Limb (tissue), 2 donors: ENCODE results near the gene NAALADL2.

Experiments used
- DNase-seq, 2 donors: peaks; one replicate each; pipeline ENCODE4 v3.0.0-alpha.2; 2016; ENCODE audit errors: extremely low spot score in 2 of 2

The NAALADL2 gene

GRCh38 chr3:175198991-175199783 lies 340.1 kb downstream of the NAALADL2 start:
- no peak for DNase-seq

- DNase-seq = no peak
Measured at GRCh38 chr3:175199961-175200360, 340.8 kb downstream of the NAALADL2 start.

- DNase-seq = no peak
Measured at GRCh38 chr3:175200391-175201095, 341.4 kb downstream of the NAALADL2 start.

- DNase-seq = no peak
Measured at GRCh38 chr3:175207361-175207760, 348.2 kb downstream of the NAALADL2 start.

GRCh38 chr3:175208326-175208725 lies 349.2 kb downstream of the NAALADL2 start:
- DNase-seq = no peak

GRCh38 chr3:175211466-175211865 lies 352.3 kb downstream of the NAALADL2 start:
- no peak for DNase-seq

- no peak for DNase-seq
Measured at GRCh38 chr3:175212896-175213295, 353.8 kb downstream of the NAALADL2 start.

GRCh38 chr3:175214216-175214615 lies 355.1 kb downstream of the NAALADL2 start:
- DNase-seq = no peak

- DNase-seq = no peak
Measured at GRCh38 chr3:175215833-175216232, 356.7 kb downstream of the NAALADL2 start.

GRCh38 chr3:175222356-175222755 lies 363.2 kb downstream of the NAALADL2 start:
- no peak for DNase-seq

- no peak for DNase-seq
Measured at GRCh38 chr3:175224051-175224450, 364.9 kb downstream of the NAALADL2 start.

- DNase-seq = no peak
Measured at GRCh38 chr3:175226444-175226843, 367.3 kb downstream of the NAALADL2 start.

- DNase-seq = no peak
Measured at GRCh38 chr3:175227126-175227525, 368.0 kb downstream of the NAALADL2 start.

- DNase-seq = no peak
Measured at GRCh38 chr3:175233957-175234940, 375.1 kb downstream of the NAALADL2 start.

GRCh38 chr3:175238801-175239200 lies 379.7 kb downstream of the NAALADL2 start:
- DNase-seq = no peak

- no peak for DNase-seq
Measured at GRCh38 chr3:175240921-175241320, 381.8 kb downstream of the NAALADL2 start.

- no peak for DNase-seq
Measured at GRCh38 chr3:175242243-175242642, 383.1 kb downstream of the NAALADL2 start.

GRCh38 chr3:175246234-175246633 lies 387.1 kb downstream of the NAALADL2 start:
- no peak for DNase-seq

GRCh38 chr3:175246766-175247165 lies 387.6 kb downstream of the NAALADL2 start:
- DNase-seq = no peak

GRCh38 chr3:175247629-175248028 lies 388.5 kb downstream of the NAALADL2 start:
- no peak for DNase-seq

GRCh38 chr3:175248832-175249231 lies 389.7 kb downstream of the NAALADL2 start:
- DNase-seq = no peak

GRCh38 chr3:175255698-175256097 lies 396.6 kb downstream of the NAALADL2 start:
- no peak for DNase-seq
